B cell (primary cell): ENCODE measurements around the gene NBPF20. TPM values are rescaled to one million over a fixed set of nuclear protein-coding genes. Genes with fewer than 3 reads are reported as not detected.
"Not testable (repeated sequence)": the region's sequence is repeated elsewhere in the genome, so short reads cannot be mapped to it uniquely, and the experiment has no call there.

ENCODE experiments used
- ATAC-seq: fragments of 200-7000 bp; cut with Tn5 transposase; one replicate; pipeline ENCODE4 v1.10.0; 2021; ENCODE audit warnings: low read depth, mild to moderate bottlenecking, moderate number of reproducible peaks, moderate library complexity
- CTCF ChIA-PET: fragments of 350-600 bp; sonication (Branson Sonifier 250); formaldehyde crosslinking; loops from one replicate; lab custom pipeline; 2021; ENCODE audit warnings: antibody characterized with exemption, inconsistent platforms; lab: Charles Lee
- POLR2A ChIA-PET: fragments of 350-600 bp; sonication (Branson Sonifier 250); formaldehyde crosslinking; loops from one replicate; lab custom pipeline; 2021; ENCODE audit warnings: antibody characterized with exemption; lab: Charles Lee
- DNase-seq: peaks from one replicate; pipeline ENCODE4 v3.0.0; 2013
- H2AFZ ChIP-seq: 2 replicates; pipeline ENCODE4 v1.6.1; 2012; ENCODE audit warnings: mild to moderate bottlenecking, low read depth, low read length; ENCODE audit not compliant: insufficient read depth, poor library complexity, severe bottlenecking
- H3K27ac ChIP-seq, 2 donors: 1 replicate in 1 of 2; 2 replicates in 1 of 2; pipeline ENCODE4 v1.5.1; 2012 to 2013; ENCODE audit warnings: low read length in 2 of 2, mild to moderate bottlenecking in 2 of 2, moderate library complexity in 1 of 2
- H3K27me3 ChIP-seq, 4 experiments: fragments of 200-600 bp in 1 of 4; sonication (generic) in 1 of 4; replicated peaks in 1 of 4; 1 replicate in 2 of 4; 2 replicates in 2 of 4; pipeline versions ENCODE4 v1.6.1 to v1.7.0; 2013 to 2016; ENCODE audit warnings: low read length in 3 of 4, mild to moderate bottlenecking in 2 of 4, mixed read lengths in 1 of 4, moderate library complexity in 1 of 4; ENCODE audit not compliant: insufficient read depth in 4 of 4, control insufficient read depth in 3 of 4; ENCODE audit errors: control extremely low read depth in 1 of 4
- H3K36me3 ChIP-seq, 2 experiments: replicated peaks in 1 of 2; 1 replicate in 1 of 2; 2 replicates in 1 of 2; pipeline versions ENCODE4 v1.6.1 to v1.7.1; 2013; ENCODE audit warnings: low read length in 1 of 2; ENCODE audit not compliant: insufficient read depth in 2 of 2, control insufficient read depth in 1 of 2; ENCODE audit errors: control extremely low read depth in 1 of 2, extremely low read depth in 1 of 2
- H3K4me1 ChIP-seq, 2 donors: fragments of 200-600 bp in 1 of 2; sonication (generic) in 1 of 2; 1 replicate in 1 of 2; 2 replicates in 1 of 2; pipeline versions ENCODE4 v1.5.1 to v1.6.1; 2013 to 2017; ENCODE audit warnings: low read length in 2 of 2; ENCODE audit not compliant: control insufficient read depth in 2 of 2, insufficient read depth in 2 of 2
- H3K4me2 ChIP-seq: replicated peaks from 2 replicates; pipeline ENCODE3; 2012; ENCODE audit warnings: mild to moderate bottlenecking, low read depth, low read length; ENCODE audit not compliant: poor library complexity, severe bottlenecking
- H3K4me3 ChIP-seq, 5 experiments: fragments of 200-600 bp in 1 of 5; sonication (generic) in 1 of 5; 1 replicate in 3 of 5; 2 replicates in 2 of 5; pipeline versions ENCODE4 v1.5.1 to v1.7.0; 2011 to 2016; ENCODE audit warnings: low read length in 4 of 5, mild to moderate bottlenecking in 4 of 5, low read depth in 2 of 5, control low read depth in 1 of 5, moderate library complexity in 1 of 5; ENCODE audit not compliant: insufficient read depth in 1 of 5; ENCODE audit errors: control extremely low read depth in 1 of 5, extremely low read depth in 1 of 5
- H3K79me2 ChIP-seq: fragments of 200-600 bp; sonication (generic); one replicate; pipeline ENCODE4 v1.6.0; 2016; ENCODE audit warnings: low read length; ENCODE audit not compliant: control insufficient read depth, insufficient read depth
- H3K9ac ChIP-seq: fragments of 200-600 bp; sonication (generic); 2 replicates; pipeline ENCODE4 v1.6.1; 2017; ENCODE audit warnings: mild to moderate bottlenecking, low read length, moderate library complexity
- H3K9me3 ChIP-seq, 3 donors: one replicate each; pipeline versions ENCODE4 v1.6.1 to v1.7.1; 2013; ENCODE audit warnings: low read length in 2 of 3; ENCODE audit not compliant: control insufficient read depth in 2 of 3, insufficient read depth in 1 of 3; ENCODE audit errors: control extremely low read depth in 1 of 3
- H4K20me1 ChIP-seq: 2 replicates; pipeline ENCODE4 v1.6.0; 2012; ENCODE audit warnings: mild to moderate bottlenecking, low read length; ENCODE audit not compliant: insufficient read depth, control insufficient read depth, poor library complexity, severe bottlenecking
- H3K27ac Mint-ChIP-seq: one replicate; pipeline ENCODE4 v1.8.0; 2021; ENCODE audit warnings: mixed read lengths
- H3K27me3 Mint-ChIP-seq: one replicate; pipeline ENCODE4 v1.8.0; 2021; ENCODE audit warnings: mixed read lengths
- H3K4me1 Mint-ChIP-seq: one replicate; pipeline ENCODE4 v1.8.0; 2021; ENCODE audit warnings: mixed read lengths
- H3K4me3 Mint-ChIP-seq: one replicate; pipeline ENCODE4 v1.8.0; 2021; ENCODE audit warnings: mixed read lengths
- H3K9me3 Mint-ChIP-seq: one replicate; pipeline ENCODE4 v1.8.0; 2022; ENCODE audit warnings: mixed read lengths; ENCODE audit not compliant: insufficient read depth
- WGBS: methylation state at CpG from one replicate; pipeline ENCODE4 v1.1.5; 2013; ENCODE audit warnings: missing lambda C conversion rate; ENCODE audit not compliant: insufficient coverage; 5-methylcytosine and 5-hydroxymethylcytosine counted together
- intact Hi-C: fragments of 100-400 bp; cut with micrococcal nuclease; formaldehyde crosslinking; loops from one replicate; pipeline ENCODE4 v1.10.0; 2022
- polyA plus RNA-seq: library from polyadenylated mRNA; depleted of rRNA; stranded (reverse); fragments of >200 nt; gene quantifications from 2 replicates; pipeline ENCODE4 v1.2.3, GENCODE V29; 2012
- total RNA-seq, 2 donors: library from RNA; stranded (reverse); fragments of 120-200 nt in 1 of 2; gene quantifications; 1 replicate in 1 of 2; 2 replicates in 1 of 2; pipeline versions ENCODE4 v1.2.3 to v1.2.4, GENCODE V29; 2013 to 2022

NBPF20 gene
- total and polyA plus RNA-seq, 2 donors (not counting 1 experiment from before 2014, with no cell fraction given) = 3.1 to 9.7 TPM

GRCh38 chr1:145460684-145461083, 35.3 kb upstream of the NBPF20 start:
- intact Hi-C loops = not testable (repeated sequence)

DNA sequence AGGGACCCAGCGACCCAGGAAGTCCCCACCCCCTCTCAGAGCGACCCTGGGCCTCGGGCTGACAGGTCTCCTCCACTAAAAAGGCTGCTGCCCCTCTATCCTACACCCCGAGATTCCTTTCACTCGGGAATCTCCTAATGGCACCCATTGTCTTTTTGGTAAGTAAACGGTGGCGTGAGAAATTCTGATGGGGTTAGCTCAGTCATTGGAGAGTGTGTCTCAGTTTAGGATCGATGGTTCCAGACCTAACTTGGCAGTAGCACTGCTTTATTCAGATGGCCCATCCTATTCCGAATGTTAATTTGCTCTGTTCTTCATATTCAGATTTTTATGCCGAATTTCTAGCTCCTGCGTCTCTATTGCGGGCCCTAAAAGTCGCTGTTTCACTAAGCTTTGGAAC, 34.6 kb upstream of the NBPF20 start:
- H3K4me1 ChIP-seq, H3K9me3 Mint-ChIP-seq, H2AFZ ChIP-seq, H3K4me1 Mint-ChIP-seq, ATAC-seq, H4K20me1 ChIP-seq, POLR2A ChIA-PET, H3K27ac ChIP-seq, H3K27me3 ChIP-seq, CTCF ChIA-PET, H3K9me3 ChIP-seq, H3K9ac ChIP-seq, intact Hi-C loops, H3K4me3 ChIP-seq, H3K79me2 ChIP-seq, H3K36me3 ChIP-seq, H3K27ac Mint-ChIP-seq, H3K4me2 ChIP-seq, DNase-seq, H3K4me3 Mint-ChIP-seq: not testable (repeated sequence)
- 11% methylated on average over 3 of the region's 13 CpGs for WGBS
- peaks cover 12% of the 10 kb centered on the region for H3K27me3 Mint-ChIP-seq

More at GRCh38 chr1:145460684-145461083, 35.3 kb upstream of the NBPF20 start:
- H3K4me1 ChIP-seq, H3K4me3 ChIP-seq, H3K4me1 Mint-ChIP-seq, H3K27ac Mint-ChIP-seq, H2AFZ ChIP-seq, H3K79me2 ChIP-seq, H3K4me3 Mint-ChIP-seq, DNase-seq, H3K9ac ChIP-seq, CTCF ChIA-PET, H3K4me2 ChIP-seq, H3K27me3 ChIP-seq, ATAC-seq, POLR2A ChIA-PET, H4K20me1 ChIP-seq, H3K9me3 Mint-ChIP-seq, H3K36me3 ChIP-seq, H3K27ac ChIP-seq, H3K9me3 ChIP-seq, H3K27me3 Mint-ChIP-seq: not testable (repeated sequence)
- WGBS = 69% methylated on average over 4 of the region's 10 CpGs

DNA sequence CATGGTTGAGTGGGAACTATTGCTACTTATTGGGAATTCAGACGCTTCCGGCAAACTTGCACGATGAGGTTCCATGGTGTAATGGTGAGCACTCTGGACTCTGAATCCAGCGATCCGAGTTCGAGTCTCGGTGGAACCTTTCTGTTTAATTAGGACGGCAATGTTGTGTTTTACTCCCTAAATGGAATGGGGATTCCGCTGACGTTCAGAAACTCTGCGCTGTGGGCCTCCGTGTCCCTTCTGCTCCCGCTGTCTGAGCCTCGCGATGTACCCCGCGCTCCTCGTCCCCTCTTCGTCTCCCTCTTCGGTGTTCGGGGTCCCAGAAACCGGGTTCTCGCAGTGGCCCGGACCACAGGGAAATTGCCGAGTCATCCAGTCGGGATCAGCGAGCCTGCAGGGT, 34.2 kb upstream of the NBPF20 start:
- H3K9me3 Mint-ChIP-seq, H3K4me1 ChIP-seq, H3K9ac ChIP-seq, DNase-seq, H3K27ac Mint-ChIP-seq, H3K9me3 ChIP-seq, intact Hi-C loops, CTCF ChIA-PET, POLR2A ChIA-PET, H2AFZ ChIP-seq, H3K4me3 ChIP-seq, H3K36me3 ChIP-seq, H3K4me2 ChIP-seq, H3K79me2 ChIP-seq, H3K27ac ChIP-seq, H3K4me1 Mint-ChIP-seq, H3K4me3 Mint-ChIP-seq, H3K27me3 ChIP-seq, H4K20me1 ChIP-seq, ATAC-seq: not testable (repeated sequence)
- H3K27me3 Mint-ChIP-seq = peaks cover 12% of the 10 kb centered on the region
- WGBS = no CpG with 5 or more reads among the region's 27 CpGs

- CTCF ChIA-PET, H2AFZ ChIP-seq, H3K79me2 ChIP-seq, H3K36me3 ChIP-seq, POLR2A ChIA-PET, H3K27me3 ChIP-seq, H3K27ac ChIP-seq, DNase-seq, intact Hi-C loops, H3K9me3 ChIP-seq, H3K4me2 ChIP-seq, H3K9me3 Mint-ChIP-seq, H3K9ac ChIP-seq, H3K4me3 ChIP-seq, H4K20me1 ChIP-seq, H3K4me1 Mint-ChIP-seq, H3K27ac Mint-ChIP-seq, ATAC-seq, H3K4me1 ChIP-seq, H3K4me3 Mint-ChIP-seq: not testable (repeated sequence)
- peaks cover 13% of the 10 kb centered on the region for H3K27me3 Mint-ChIP-seq
- WGBS = no CpG with 5 or more reads among the region's 1 CpG
Observed at GRCh38 chr1:145459063-145459462, 33.7 kb upstream of the NBPF20 start.
